HepG2 (cell line): ENCODE results near the gene ACER2. TPM values are rescaled to one million over a fixed set of nuclear protein-coding genes. Genes with fewer than 3 reads are reported as not detected.
A peak's percentile ranks its signal among the peaks of the same experiment; 100 is the strongest.

Experiments
- ATAC-seq: fragments of 200-7000 bp; cut with Tn5 transposase; 3 replicates; pipeline ENCODE4 v1.9.1; 2020; ENCODE audit warnings: mild to moderate bottlenecking, moderate library complexity
- BruUV-seq: library from RNA; stranded (reverse); fragments of 400-500 nt; replicated peaks from 2 replicates; lab custom pipeline; 2021; lab: Mats Ljungman, UMichigan
- CTCF ChIA-PET: fragments of 300-600 bp; formaldehyde crosslinking; extraction: SDS; loops from one replicate; lab custom pipeline; 2021; ENCODE audit warnings: low total read pairs, inconsistent platforms, low intra/inter-chr PET ratio; lab: Yijun Ruan, JAX
- POLR2A ChIA-PET: fragments of 350-600 bp; sonication (Branson Sonifier 250); formaldehyde crosslinking; loops from one replicate; lab custom pipeline; 2020; ENCODE audit warnings: antibody characterized with exemption, inconsistent platforms; lab: Yijun Ruan, JAX
- DNase-seq: peaks from one replicate; pipeline ENCODE4 v3.0.0-alpha.2; 2015; ENCODE audit warnings: low spot score
- FAIRE-seq: peaks from 3 replicates; lab custom pipeline; 2011; peaks lifted over from hg19 to GRCh38; lab: Jason Lieb, UNC
- H2AFZ ChIP-seq: one replicate; pipeline ENCODE4 v1.6.1; 2011; ENCODE audit warnings: low read length, inconsistent platforms
- H3K27ac ChIP-seq: fragments of 300-600 bp; 3 replicates; pipeline ENCODE4 v1.8.0; 2011; ENCODE audit warnings: mixed run types, mild to moderate bottlenecking, mixed read lengths, low read length, inconsistent platforms; ENCODE audit not compliant: insufficient read depth; ENCODE audit errors: extremely low read length
- H3K27me3 ChIP-seq, 2 experiments: fragments of 200-600 bp in 1 of 2; 2 replicates in 1 of 2; 3 replicates in 1 of 2; pipeline versions ENCODE4 v1.6.0 to v1.8.0; 2011; ENCODE audit warnings: low read length in 2 of 2, mild to moderate bottlenecking in 2 of 2, moderate library complexity in 2 of 2, inconsistent platforms in 1 of 2; ENCODE audit not compliant: insufficient read depth in 2 of 2, control insufficient read depth in 1 of 2
- H3K36me3 ChIP-seq, 2 experiments: fragments of 200-600 bp in 1 of 2; replicated peaks in 1 of 2; 2 replicates in 1 of 2; 3 replicates in 1 of 2; pipeline versions ENCODE4 v1.5.1 to v1.8.0; 2011; ENCODE audit warnings: low read length in 2 of 2, inconsistent platforms in 1 of 2; ENCODE audit not compliant: insufficient read depth in 2 of 2, control insufficient read depth in 1 of 2
- H3K4me1 ChIP-seq: 2 replicates; pipeline ENCODE4 v1.5.1; 2012; ENCODE audit warnings: low read length, inconsistent platforms; ENCODE audit not compliant: insufficient read depth
- H3K4me2 ChIP-seq: 2 replicates; pipeline ENCODE4 v1.6.0; 2011; ENCODE audit warnings: low read depth, low read length, inconsistent platforms
- H3K4me3 ChIP-seq, 3 experiments: fragments of 200-600 bp in 1 of 3; sonication (generic), shearing (Covaris generic) in 1 of 3; replicated peaks in 1 of 3; 2 replicates each; pipeline ENCODE4 v1.5.1; 2011 to 2016; ENCODE audit warnings: low read length in 3 of 3, inconsistent platforms in 2 of 3, low read depth in 2 of 3, mild to moderate bottlenecking in 2 of 3, control low read depth in 1 of 3, mixed read lengths in 1 of 3; ENCODE audit not compliant: insufficient read depth in 1 of 3
- H3K79me2 ChIP-seq: one replicate; pipeline ENCODE4 v1.6.1; 2011; ENCODE audit warnings: low read length, inconsistent platforms; ENCODE audit not compliant: insufficient read depth
- H3K9ac ChIP-seq: 2 replicates; pipeline ENCODE4 v1.6.0; 2011; ENCODE audit warnings: mild to moderate bottlenecking, low read depth, low read length, inconsistent platforms; ENCODE audit not compliant: insufficient read depth
- H3K9me3 ChIP-seq: 2 replicates; pipeline ENCODE4 v1.5.1; 2012; ENCODE audit warnings: mild to moderate bottlenecking, low read length
- H4K20me1 ChIP-seq: 2 replicates; pipeline ENCODE4 v1.6.0; 2011; ENCODE audit warnings: inconsistent platforms, mild to moderate bottlenecking, low read length, moderate library complexity; ENCODE audit not compliant: insufficient read depth
- KLF13 ChIP-seq: sonication (generic); formaldehyde crosslinking; IDR thresholded peaks from 2 replicates; pipeline ENCODE4 v1.4.0; 2020; ENCODE audit warnings: mild to moderate bottlenecking, missing genetic modification reagents
- MTF1 ChIP-seq: sonication (generic); formaldehyde crosslinking; IDR thresholded peaks from 2 replicates; pipeline ENCODE4 v1.5.0; 2020; ENCODE audit warnings: missing genetic modification reagents
- POLR2A ChIP-seq, 2 experiments: IDR thresholded peaks; 2 replicates each; pipeline ENCODE4 v1.6.1; 2011; ENCODE audit warnings: low read depth in 2 of 2, low read length in 2 of 2, mild to moderate bottlenecking in 1 of 2, moderate library complexity in 1 of 2; ENCODE audit not compliant: insufficient read depth in 1 of 2
- PPARG ChIP-seq: conservative IDR thresholded peaks from 2 replicates; pipeline ENCODE4 v1.6.1; 2016; ENCODE audit warnings: missing biosample characterization, missing genetic modification reagents
- RBFOX2 ChIP-seq: fragments of 200-400 bp; formaldehyde crosslinking; IDR thresholded peaks from 2 replicates; pipeline ENCODE4 v1.6.1; 2017; ENCODE audit warnings: low read depth, mild to moderate bottlenecking, low read length
- SRSF4 ChIP-seq: fragments of 200-400 bp; formaldehyde crosslinking; IDR thresholded peaks from one replicate; pipeline ENCODE4 v1.6.1; 2018; ENCODE audit warnings: mild to moderate bottlenecking, low read depth, low read length, moderate library complexity; ENCODE audit not compliant: poor library complexity, severe bottlenecking
- ZSCAN21 ChIP-seq: sonication (generic); formaldehyde crosslinking; IDR thresholded peaks from 2 replicates; pipeline ENCODE4 v1.8.0; 2022; ENCODE audit warnings: mild to moderate bottlenecking, missing genetic modification reagents, moderate library complexity, borderline replicate concordance
- ZSCAN30 ChIP-seq: sonication (generic); formaldehyde crosslinking; IDR thresholded peaks from 2 replicates; pipeline ENCODE4 v1.5.0; 2020; ENCODE audit warnings: mild to moderate bottlenecking, missing genetic modification reagents
- WGBS: methylation state at CpG from one replicate; pipeline ENCODE4 v1.1.6; 2017; ENCODE audit warnings: low lambda C conversion rate; 5-methylcytosine and 5-hydroxymethylcytosine counted together
- in situ Hi-C: cut with HindIII; loops from 2 replicates; pipeline ENCODE4 v1.10.0; 2017; ENCODE audit warnings: low pct_unique_long_range_greater_than_20kb; ENCODE audit not compliant: extremely low pct_ligation_motif_present
- intact Hi-C: fragments of 100-400 bp; cut with micrococcal nuclease; formaldehyde crosslinking; loops from one replicate; pipeline ENCODE4 v1.10.0; 2022; ENCODE audit not compliant: unreplicated experiment
- polyA plus RNA-seq, 8 experiments: library from polyadenylated mRNA; depleted of rRNA in 3 of 8; stranded (reverse) in 7 of 8; unstranded in 1 of 8; fragments of >200 nt; fragmentation: Illumina TruSeq in 4 of 8; extraction: Trizol in 4 of 8; gene quantifications; 2 replicates each; pipeline versions ENCODE4 v1.2.1 to v1.2.3, GENCODE V29; 2011 to 2016; ENCODE audit warnings: low read depth in 4 of 8, missing spikeins in 1 of 8, mixed read lengths in 1 of 8; ENCODE audit not compliant: insufficient read depth in 1 of 8
- total RNA-seq, 5 experiments: library from RNA; depleted of rRNA; stranded (reverse); fragments of >200 nt; fragmentation: Illumina TruSeq; extraction: Trizol; gene quantifications; 2 replicates each; pipeline ENCODE4 v1.2.3, GENCODE V29; 2016; ENCODE audit warnings: low read depth in 1 of 5
- TF ChIP-seq, protein P1 (sequence below): sonication (generic); formaldehyde crosslinking; IDR thresholded peaks from 2 replicates; pipeline ENCODE4 v1.5.0; 2020; ENCODE audit warnings: mild to moderate bottlenecking, low read depth, missing genetic modification reagents, borderline replicate concordance
- TF ChIP-seq, protein P2 (sequence below): sonication (generic); formaldehyde crosslinking; IDR thresholded peaks from 2 replicates; pipeline ENCODE4 v1.4.0; 2020; ENCODE audit warnings: mild to moderate bottlenecking, missing genetic modification reagents
- TF ChIP-seq, protein P3 (sequence below): sonication (generic); formaldehyde crosslinking; IDR thresholded peaks from 2 replicates; pipeline ENCODE4 v1.5.1; 2020; ENCODE audit warnings: mild to moderate bottlenecking, missing genetic modification reagents, moderate library complexity
- TF ChIP-seq, protein P4 (sequence below): sonication (generic); formaldehyde crosslinking; IDR thresholded peaks from 2 replicates; pipeline ENCODE4 v1.5.0; 2020; ENCODE audit warnings: mild to moderate bottlenecking, missing genetic modification reagents

The ACER2 gene
- total and polyA plus RNA-seq, 2 of the 13 experiments (the other 11 are each of a cell fraction or from before 2014, with no cell fraction given) = 1.9 to 3.4 TPM

DNA sequence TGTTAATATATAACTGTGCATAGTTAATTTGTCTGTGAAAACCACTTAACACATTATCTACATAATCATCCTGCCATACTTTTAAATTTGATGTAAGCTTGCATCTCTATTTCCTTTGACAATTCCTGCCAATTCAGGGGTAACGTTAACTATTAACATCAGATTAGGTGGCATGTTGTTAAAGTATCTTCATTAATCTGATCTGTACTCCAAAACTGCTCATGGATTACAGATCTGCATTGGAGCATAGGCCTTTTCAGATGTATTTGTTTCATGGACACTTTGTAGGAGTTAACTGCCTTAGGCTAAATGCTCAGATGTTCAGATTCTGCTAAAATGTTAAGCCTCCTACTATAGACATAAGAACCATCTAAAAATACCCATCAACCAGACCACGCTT lies 31.9 kb upstream of the ACER2 start:
- no peak overlapping the region for H3K27ac ChIP-seq
- in situ Hi-C loops = no loop called here
- H3K36me3 ChIP-seq = peaks cover 10 to 54% of the 10 kb centered on the region in 2 experiments
- no peak overlapping the region for H2AFZ ChIP-seq
- no TSS peak for BruUV-seq
- TF ChIP-seq POLR2A (IDR thresholded peaks at IDR 0.05; ENCODE audit: insufficient read depth in 1 of 2, low read depth in 2 of 2, low read length in 2 of 2) = peak in 1 of 2 experiments; percentile 40; a peak in 2 of 4 replicates
- TF ChIP-seq, protein P1, sequence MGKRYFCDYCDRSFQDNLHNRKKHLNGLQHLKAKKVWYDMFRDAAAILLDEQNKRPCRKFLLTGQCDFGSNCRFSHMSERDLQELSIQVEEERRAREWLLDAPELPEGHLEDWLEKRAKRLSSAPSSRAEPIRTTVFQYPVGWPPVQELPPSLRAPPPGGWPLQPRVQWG (CRISPR knock-in tag) = no peak
- TF ChIP-seq, protein P2, sequence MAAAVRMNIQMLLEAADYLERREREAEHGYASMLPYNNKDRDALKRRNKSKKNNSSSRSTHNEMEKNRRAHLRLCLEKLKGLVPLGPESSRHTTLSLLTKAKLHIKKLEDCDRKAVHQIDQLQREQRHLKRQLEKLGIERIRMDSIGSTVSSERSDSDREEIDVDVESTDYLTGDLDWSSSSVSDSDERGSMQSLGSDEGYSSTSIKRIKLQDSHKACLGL (CRISPR knock-in tag) = no peak
- no peak for TF ChIP-seq KLF13 (CRISPR knock-in tag)
- TF ChIP-seq, protein P3, sequence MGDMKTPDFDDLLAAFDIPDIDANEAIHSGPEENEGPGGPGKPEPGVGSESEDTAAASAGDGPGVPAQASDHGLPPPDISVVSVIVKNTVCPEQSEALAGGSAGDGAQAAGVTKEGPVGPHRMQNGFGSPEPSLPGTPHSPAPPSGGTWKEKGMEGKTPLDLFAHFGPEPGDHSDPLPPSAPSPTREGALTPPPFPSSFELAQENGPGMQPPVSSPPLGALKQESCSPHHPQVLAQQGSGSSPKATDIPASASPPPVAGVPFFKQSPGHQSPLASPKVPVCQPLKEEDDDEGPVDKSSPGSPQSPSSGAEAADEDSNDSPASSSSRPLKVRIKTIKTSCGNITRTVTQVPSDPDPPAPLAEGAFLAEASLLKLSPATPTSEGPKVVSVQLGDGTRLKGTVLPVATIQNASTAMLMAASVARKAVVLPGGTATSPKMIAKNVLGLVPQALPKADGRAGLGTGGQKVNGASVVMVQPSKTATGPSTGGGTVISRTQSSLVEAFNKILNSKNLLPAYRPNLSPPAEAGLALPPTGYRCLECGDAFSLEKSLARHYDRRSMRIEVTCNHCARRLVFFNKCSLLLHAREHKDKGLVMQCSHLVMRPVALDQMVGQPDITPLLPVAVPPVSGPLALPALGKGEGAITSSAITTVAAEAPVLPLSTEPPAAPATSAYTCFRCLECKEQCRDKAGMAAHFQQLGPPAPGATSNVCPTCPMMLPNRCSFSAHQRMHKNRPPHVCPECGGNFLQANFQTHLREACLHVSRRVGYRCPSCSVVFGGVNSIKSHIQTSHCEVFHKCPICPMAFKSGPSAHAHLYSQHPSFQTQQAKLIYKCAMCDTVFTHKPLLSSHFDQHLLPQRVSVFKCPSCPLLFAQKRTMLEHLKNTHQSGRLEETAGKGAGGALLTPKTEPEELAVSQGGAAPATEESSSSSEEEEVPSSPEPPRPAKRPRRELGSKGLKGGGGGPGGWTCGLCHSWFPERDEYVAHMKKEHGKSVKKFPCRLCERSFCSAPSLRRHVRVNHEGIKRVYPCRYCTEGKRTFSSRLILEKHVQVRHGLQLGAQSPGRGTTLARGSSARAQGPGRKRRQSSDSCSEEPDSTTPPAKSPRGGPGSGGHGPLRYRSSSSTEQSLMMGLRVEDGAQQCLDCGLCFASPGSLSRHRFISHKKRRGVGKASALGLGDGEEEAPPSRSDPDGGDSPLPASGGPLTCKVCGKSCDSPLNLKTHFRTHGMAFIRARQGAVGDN (CRISPR knock-in tag) = no peak
- no peak for TF ChIP-seq PPARG (CRISPR knock-in tag)
- no peak for TF ChIP-seq ZSCAN30
- TF ChIP-seq RBFOX2 = peak; percentile 43; the same call in 1 of the 2 replicates
- no peak for TF ChIP-seq MTF1 (CRISPR knock-in tag)
- TF ChIP-seq ZSCAN21 = no peak
- no peak for TF ChIP-seq SRSF4
- TF ChIP-seq, protein P4, sequence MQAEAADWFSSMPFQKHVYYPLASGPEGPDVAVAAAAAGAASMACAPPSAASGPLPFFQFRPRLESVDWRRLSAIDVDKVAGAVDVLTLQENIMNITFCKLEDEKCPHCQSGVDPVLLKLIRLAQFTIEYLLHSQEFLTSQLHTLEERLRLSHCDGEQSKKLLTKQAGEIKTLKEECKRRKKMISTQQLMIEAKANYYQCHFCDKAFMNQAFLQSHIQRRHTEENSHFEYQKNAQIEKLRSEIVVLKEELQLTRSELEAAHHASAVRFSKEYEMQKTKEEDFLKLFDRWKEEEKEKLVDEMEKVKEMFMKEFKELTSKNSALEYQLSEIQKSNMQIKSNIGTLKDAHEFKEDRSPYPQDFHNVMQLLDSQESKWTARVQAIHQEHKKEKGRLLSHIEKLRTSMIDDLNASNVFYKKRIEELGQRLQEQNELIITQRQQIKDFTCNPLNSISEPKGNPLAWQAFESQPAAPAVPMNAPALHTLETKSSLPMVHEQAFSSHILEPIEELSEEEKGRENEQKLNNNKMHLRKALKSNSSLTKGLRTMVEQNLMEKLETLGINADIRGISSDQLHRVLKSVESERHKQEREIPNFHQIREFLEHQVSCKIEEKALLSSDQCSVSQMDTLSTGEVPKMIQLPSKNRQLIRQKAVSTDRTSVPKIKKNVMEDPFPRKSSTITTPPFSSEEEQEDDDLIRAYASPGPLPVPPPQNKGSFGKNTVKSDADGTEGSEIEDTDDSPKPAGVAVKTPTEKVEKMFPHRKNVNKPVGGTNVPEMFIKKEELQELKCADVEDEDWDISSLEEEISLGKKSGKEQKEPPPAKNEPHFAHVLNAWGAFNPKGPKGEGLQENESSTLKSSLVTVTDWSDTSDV (CRISPR knock-in tag) = no peak
- H3K9me3 ChIP-seq = no peaks in the 10 kb centered on the region
- no peak for DNase-seq
- FAIRE-seq = no peak
- peak overlapping the region; percentile 85; the same call in 1 of the 2 replicates for H3K4me2 ChIP-seq
- H3K9ac ChIP-seq = 0 out of 2 replicates have a peak overlapping the region, but pooled peaks have one; percentile 5
- CTCF ChIA-PET = no interaction called here
- H3K4me3 ChIP-seq = peak overlapping the region in 2 of 3 experiments; percentile 5 to 93; a peak in 2 of 6 replicates
- H3K79me2 ChIP-seq = peaks cover 32% of the 10 kb centered on the region
- H3K4me1 ChIP-seq = peaks cover 31% of the 10 kb centered on the region
- POLR2A ChIA-PET = interaction anchor here (1.6 kb wide), 1 partner anchor 147 kb away, joined by 4 read pairs; the partner anchor contains the start of gene DENND4C
- 91% methylated on average over 2 of the region's 2 CpGs for WGBS
- H4K20me1 ChIP-seq = peaks cover 32% of the 10 kb centered on the region
- intact Hi-C loops = loop anchor here (5.0 to 10.0 kb wide), 2 partner anchors 145 to 322 kb away; partner anchors contain the start of gene DENND4C
- no peak for ATAC-seq
- H3K27me3 ChIP-seq = no peaks in the 10 kb centered on the region; a peak in 1 of 5 replicates
